B cell (primary cell): ENCODE data around the gene KCND3.

Source experiments
- CTCF ChIP-seq: fragments of 200-600 bp; IDR thresholded peaks from one replicate; pipeline ENCODE4 v1.8.0; 2022; ENCODE audit warnings: antibody characterized with exemption, mild to moderate bottlenecking
- EZH2 ChIP-seq: IDR thresholded peaks from 2 replicates; pipeline ENCODE4 v1.6.1; 2012; ENCODE audit warnings: borderline replicate concordance, low read depth, mild to moderate bottlenecking, moderate library complexity, low read length; ENCODE audit not compliant: insufficient read depth, poor library complexity, severe bottlenecking

- TF ChIP-seq EZH2 (no peak), CTCF (no peak)
Measured at GRCh38 chr1:111973150-111973790, 16.2 kb downstream of the KCND3 start.
